Hepatocyte (in vitro differentiated cells): Measurements from ENCODE around the gene PRR12. TPM values are rescaled to one million over a fixed set of nuclear protein-coding genes. Genes with fewer than 3 reads are reported as not detected.

Source experiments
- DNase-seq: peaks from one replicate; pipeline ENCODE4 v3.0.0-alpha.2; 2016; ENCODE audit warnings: low spot score
- H2AFZ ChIP-seq: fragments of 200-600 bp; sonication (generic); 2 replicates; pipeline ENCODE4 v1.6.0; 2016; ENCODE audit warnings: antibody characterized with exemption, mild to moderate bottlenecking
- H3K27ac ChIP-seq: fragments of 200-600 bp; sonication (generic); 2 replicates; pipeline ENCODE4 v1.5.1; 2016; ENCODE audit warnings: mild to moderate bottlenecking
- H3K27me3 ChIP-seq: fragments of 200-600 bp; sonication (generic); 2 replicates; pipeline ENCODE4 v1.6.1; 2016
- H3K36me3 ChIP-seq: fragments of 200-600 bp; sonication (generic); replicated peaks from 2 replicates; pipeline ENCODE4 v1.5.1; 2016; ENCODE audit warnings: low read depth; ENCODE audit not compliant: insufficient read depth
- H3K4me1 ChIP-seq: fragments of 200-600 bp; sonication (generic); 2 replicates; pipeline ENCODE4 v1.5.1; 2016; ENCODE audit warnings: mild to moderate bottlenecking, moderate library complexity; ENCODE audit not compliant: insufficient read depth
- H3K4me2 ChIP-seq: fragments of 200-600 bp; sonication (generic); 2 replicates; pipeline ENCODE4 v1.6.0; 2016
- H3K4me3 ChIP-seq: fragments of 200-600 bp; sonication (generic); 2 replicates; pipeline ENCODE4 v1.5.1; 2016; ENCODE audit warnings: mild to moderate bottlenecking
- H3K79me2 ChIP-seq: fragments of 200-600 bp; sonication (generic); 2 replicates; pipeline ENCODE4 v1.6.0; 2017; ENCODE audit warnings: mild to moderate bottlenecking
- H3K9me2 ChIP-seq: fragments of 200-600 bp; sonication (generic); replicated peaks from 2 replicates; pipeline ENCODE4 v1.6.0; 2017; ENCODE audit warnings: mild to moderate bottlenecking; ENCODE audit not compliant: insufficient read depth
- H3K9me3 ChIP-seq: fragments of 200-600 bp; sonication (generic); 2 replicates; pipeline ENCODE4 v1.5.1; 2016; ENCODE audit warnings: low read depth, mild to moderate bottlenecking
- H4K20me1 ChIP-seq: fragments of 200-600 bp; sonication (generic); 2 replicates; pipeline ENCODE4 v1.6.0; 2016; ENCODE audit warnings: mild to moderate bottlenecking; ENCODE audit not compliant: insufficient read depth, poor library complexity, severe bottlenecking
- CTCF ChIP-seq: fragments of 200-600 bp; sonication (generic); IDR thresholded peaks from 2 replicates; pipeline ENCODE4 v1.5.1; 2016; ENCODE audit warnings: antibody characterized with exemption, mild to moderate bottlenecking; ENCODE audit not compliant: poor library complexity
- EZH2 ChIP-seq: fragments of 200-600 bp; sonication (generic); IDR thresholded peaks from 2 replicates; pipeline ENCODE4 v1.6.1; 2016; ENCODE audit warnings: antibody characterized with exemption, mild to moderate bottlenecking, borderline replicate concordance
- EZH2phosphoT487 ChIP-seq: fragments of 200-600 bp; sonication (generic); IDR thresholded peaks from one replicate; pipeline ENCODE4 v1.6.1; 2018; ENCODE audit warnings: antibody characterized with exemption, mild to moderate bottlenecking, low read depth, moderate library complexity; ENCODE audit not compliant: unreplicated experiment, severe bottlenecking
- WGBS: methylation state at CpG from one replicate; pipeline ENCODE4 v1.1.6; 2016; ENCODE audit warnings: low lambda C conversion rate; ENCODE audit errors: missing lambda C conversion rate; 5-methylcytosine and 5-hydroxymethylcytosine counted together
- polyA plus RNA-seq: library from polyadenylated mRNA; unstranded; fragments of >200 nt; fragmentation: Nextera tagmentation; extraction: Ambion mirVana; gene quantifications from 2 replicates; pipeline ENCODE4 v1.2.1, GENCODE V29; 2016
- small RNA-seq: library from RNA; depleted of rRNA; stranded (forward); fragments of <200 nt; gene quantifications from one replicate; pipeline ENCODE3, GENCODE V24; 2014
- total RNA-seq: library from RNA; depleted of rRNA; stranded (reverse); fragments of >200 nt; gene quantifications from 2 replicates; pipeline ENCODE4 v1.2.3, GENCODE V29; 2014

PRR12 gene
- total and polyA plus RNA-seq, 2 experiments from 2014 or later = 2.7 to 3.7 TPM

GRCh38 chr19:49669516-49669915, 78.5 kb downstream of the PRR12 start:
- WGBS = 94% methylated on average over 3 of the region's 3 CpGs
- Histone ChIP-seq H3K36me3 (no peaks in the 10 kb centered on the region), H3K27me3 (no peaks in the 10 kb centered on the region), H3K4me1 (peaks cover 11% of the 10 kb centered on the region), H4K20me1 (no peaks in the 10 kb centered on the region), H3K9me3 (no peaks in the 10 kb centered on the region), H3K9me2 (no peaks in the 10 kb centered on the region), H2AFZ (no peak overlapping the region), H3K4me3 (no peak overlapping the region), H3K79me2 (peaks cover 25% of the 10 kb centered on the region), H3K27ac (no peak overlapping the region), H3K4me2 (no peak overlapping the region)
- DNase-seq = no peak
- TF ChIP-seq EZH2phosphoT487 (no peak), CTCF (no peak), EZH2 (no peak)

GRCh38 chr19:49672131-49672919, 81.3 kb downstream of the PRR12 start:
- DNase-seq = peak; percentile 93

More at GRCh38 chr19:49672131-49672919, 81.3 kb downstream of the PRR12 start:
- peak; percentile 94 for TF ChIP-seq CTCF
- TF ChIP-seq EZH2 = no peak
- peak overlapping the region; percentile 72 for H3K4me2 ChIP-seq
- H3K36me3 ChIP-seq = no peaks in the 10 kb centered on the region
- H3K4me1 ChIP-seq = peaks cover 7% of the 10 kb centered on the region
- peaks cover 14% of the 10 kb centered on the region for H3K79me2 ChIP-seq
- H3K9me3 ChIP-seq = no peaks in the 10 kb centered on the region
- H4K20me1 ChIP-seq = no peaks in the 10 kb centered on the region
- H3K9me2 ChIP-seq = no peaks in the 10 kb centered on the region
- no peak overlapping the region for H3K4me3 ChIP-seq
- H3K27ac ChIP-seq = peak overlapping the region; percentile 95
- WGBS = 33% methylated on average over 24 of the region's 28 CpGs
- H3K27me3 ChIP-seq = no peaks in the 10 kb centered on the region
- H2AFZ ChIP-seq = peak overlapping the region; percentile 53

Small RNAs within 50 kb of the gene (small RNA-seq; reads per million reads assigned to genes)
- gene RF00019 = not detected

Other genes starting within 250 kb of the PRR12 start
- gene TEAD2, start 228.8 kb upstream of the PRR12 start, total RNA-seq = 35.4 and 42.2 TPM in 2 replicates
- 36.1 and 41.4 TPM in 2 replicates for gene TEAD2, start 228.8 kb upstream of the PRR12 start, polyA plus RNA-seq
- gene DKKL1, start 227.3 kb upstream of the PRR12 start, total RNA-seq = 2.2 and 2.9 TPM in 2 replicates
- gene DKKL1, start 227.3 kb upstream of the PRR12 start, polyA plus RNA-seq = 4.0 and 6.0 TPM in 2 replicates
- not detected in 2 replicates for gene KASH5, start 202.9 kb upstream of the PRR12 start, total RNA-seq
- not detected in 2 replicates for gene KASH5, start 202.9 kb upstream of the PRR12 start, polyA plus RNA-seq
- gene PTH2, start 167.7 kb upstream of the PRR12 start, total RNA-seq = not detected in 2 replicates
- gene PTH2, start 167.7 kb upstream of the PRR12 start, polyA plus RNA-seq = not detected in 2 replicates
- gene GFY, start 165.8 kb upstream of the PRR12 start, total RNA-seq = not detected in 2 replicates
- gene GFY, start 165.8 kb upstream of the PRR12 start, polyA plus RNA-seq = not detected in 2 replicates
- 0.13 TPM in 1 of 2 replicates, not detected in the other for gene SLC17A7, start 149.7 kb upstream of the PRR12 start, total RNA-seq
- 0.51 TPM in 1 of 2 replicates, not detected in the other for gene SLC17A7, start 149.7 kb upstream of the PRR12 start, polyA plus RNA-seq
- 72.1 and 73.2 TPM in 2 replicates for gene PIH1D1, start 139.4 kb upstream of the PRR12 start, total RNA-seq
- 79.8 and 98.9 TPM in 2 replicates for gene PIH1D1, start 139.4 kb upstream of the PRR12 start, polyA plus RNA-seq
- gene ALDH16A1, start 138.0 kb upstream of the PRR12 start, total RNA-seq = 29.9 and 32.4 TPM in 2 replicates
- gene ALDH16A1, start 138.0 kb upstream of the PRR12 start, polyA plus RNA-seq = 36.5 and 38.7 TPM in 2 replicates
- 0.24 and 1.3 TPM in 2 replicates for gene FLT3LG, start 117.0 kb upstream of the PRR12 start, total RNA-seq
- gene FLT3LG, start 117.0 kb upstream of the PRR12 start, polyA plus RNA-seq = 2.8 and 3.0 TPM in 2 replicates
- 1,997 and 2,349 TPM in 2 replicates for gene RPL13A, start 103.6 kb upstream of the PRR12 start, total RNA-seq
- 904 and 953 TPM in 2 replicates for gene RPL13A, start 103.6 kb upstream of the PRR12 start, polyA plus RNA-seq
- gene RPS11, start 94.7 kb upstream of the PRR12 start, total RNA-seq = 3,532 and 3,955 TPM in 2 replicates
- 672 and 689 TPM in 2 replicates for gene RPS11, start 94.7 kb upstream of the PRR12 start, polyA plus RNA-seq
- 313 and 321 TPM in 2 replicates for gene FCGRT, start 78.5 kb upstream of the PRR12 start, total RNA-seq
- gene FCGRT, start 78.5 kb upstream of the PRR12 start, polyA plus RNA-seq = 509 and 519 TPM in 2 replicates
- gene RCN3, start 63.2 kb upstream of the PRR12 start, total RNA-seq = 20.5 and 25.8 TPM in 2 replicates
- gene RCN3, start 63.2 kb upstream of the PRR12 start, polyA plus RNA-seq = 81.4 and 85.4 TPM in 2 replicates
- gene NOSIP, start 10.6 kb upstream of the PRR12 start, total RNA-seq = 43.4 and 52.8 TPM in 2 replicates
- 92.4 and 93.9 TPM in 2 replicates for gene NOSIP, start 10.6 kb upstream of the PRR12 start, polyA plus RNA-seq
- gene PRRG2, start 9.9 kb upstream of the PRR12 start, total RNA-seq = 6.0 and 10.2 TPM in 2 replicates
- gene PRRG2, start 9.9 kb upstream of the PRR12 start, polyA plus RNA-seq = 4.0 and 4.3 TPM in 2 replicates
- 19.2 and 32.6 TPM in 2 replicates for gene RRAS, start 49.0 kb downstream of the PRR12 start, total RNA-seq
- 107 and 125 TPM in 2 replicates for gene RRAS, start 49.0 kb downstream of the PRR12 start, polyA plus RNA-seq
- 9.8 and 18.6 TPM in 2 replicates for gene SCAF1, start 51.0 kb downstream of the PRR12 start, total RNA-seq
- 12.4 and 12.6 TPM in 2 replicates for gene SCAF1, start 51.0 kb downstream of the PRR12 start, polyA plus RNA-seq
- 39.2 and 55.6 TPM in 2 replicates for gene IRF3, start 74.7 kb downstream of the PRR12 start, total RNA-seq
- gene IRF3, start 74.7 kb downstream of the PRR12 start, polyA plus RNA-seq = 38.8 and 41.8 TPM in 2 replicates
- 4.9 and 13.8 TPM in 2 replicates for gene BCL2L12, start 74.8 kb downstream of the PRR12 start, total RNA-seq
- 28.3 and 32.5 TPM in 2 replicates for gene BCL2L12, start 74.8 kb downstream of the PRR12 start, polyA plus RNA-seq
- 189 and 195 TPM in 2 replicates for gene PRMT1, start 86.1 kb downstream of the PRR12 start, total RNA-seq
- 175 and 180 TPM in 2 replicates for gene PRMT1, start 86.1 kb downstream of the PRR12 start, polyA plus RNA-seq
- gene ADM5, start 98.4 kb downstream of the PRR12 start, total RNA-seq = 0.12 and 0.50 TPM in 2 replicates
- gene ADM5, start 98.4 kb downstream of the PRR12 start, polyA plus RNA-seq = not detected in 2 replicates
- 6.2 and 6.7 TPM in 2 replicates for gene CPT1C, start 99.9 kb downstream of the PRR12 start, total RNA-seq
- gene CPT1C, start 99.9 kb downstream of the PRR12 start, polyA plus RNA-seq = 6.8 and 10.0 TPM in 2 replicates
- not detected in 2 replicates for gene TSKS, start 172.1 kb downstream of the PRR12 start, total RNA-seq
- not detected in 2 replicates for gene TSKS, start 172.1 kb downstream of the PRR12 start, polyA plus RNA-seq
- gene AP2A1, start 175.8 kb downstream of the PRR12 start, total RNA-seq = 59.3 and 64.8 TPM in 2 replicates
- gene AP2A1, start 175.8 kb downstream of the PRR12 start, polyA plus RNA-seq = 60.4 and 62.1 TPM in 2 replicates
- 19.5 and 20.5 TPM in 2 replicates for gene FUZ, start 222.1 kb downstream of the PRR12 start, total RNA-seq
- gene FUZ, start 222.1 kb downstream of the PRR12 start, polyA plus RNA-seq = 20.4 and 24.2 TPM in 2 replicates
- gene MED25, start 227.1 kb downstream of the PRR12 start, total RNA-seq = 23.0 and 29.6 TPM in 2 replicates
- 83.9 and 100 TPM in 2 replicates for gene MED25, start 227.1 kb downstream of the PRR12 start, polyA plus RNA-seq